22Rv1 (cell line): ENCODE results near the gene STK40.

ENCODE experiments used
- CTCF ChIP-seq: fragments of 450-650 bp; IDR thresholded peaks from 2 replicates; pipeline ENCODE4 v1.5.1; 2017; ENCODE audit warnings: mild to moderate bottlenecking
- ZFX ChIP-seq: fragments of 450-650 bp; IDR thresholded peaks from 2 replicates; pipeline ENCODE4 v1.6.1; 2017; ENCODE audit warnings: antibody characterized with exemption, borderline replicate concordance

- no peak for TF ChIP-seq CTCF
- no peak for TF ChIP-seq ZFX
These were observed 948 bp downstream of the STK40 start for GRCh38 chr1:36384542-36385409.
